GM12878 (cell line): ENCODE results near the gene CSH2. TPM values are rescaled to one million over a fixed set of nuclear protein-coding genes. Genes with fewer than 3 reads are reported as not detected.

Experiments
- ATAC-seq: fragments of 200-7000 bp; cut with Tn5 transposase; 3 replicates; pipeline ENCODE4 v1.9.1; 2020; ENCODE audit warnings: mild to moderate bottlenecking, moderate library complexity
- BruUV-seq: library from RNA; stranded (reverse); fragments of 400-500 nt; replicated peaks from 2 replicates; lab custom pipeline; 2021; lab: Mats Ljungman, UMichigan
- CTCF ChIA-PET: fragments of 300-600 bp; sonication (Branson Sonifier 250); formaldehyde crosslinking; extraction: SDS; loops from one replicate; lab custom pipeline; 2021; ENCODE audit warnings: inconsistent platforms; lab: Yijun Ruan, JAX
- POLR2A ChIA-PET: fragments of 350-600 bp; formaldehyde crosslinking; extraction: SDS; loops from one replicate; lab custom pipeline; 2021; ENCODE audit warnings: inconsistent platforms; lab: Charles Lee
- RAD21 ChIA-PET: fragments of 300-600 bp; sonication (Branson Sonifier 250); formaldehyde crosslinking; loops from one replicate; lab custom pipeline; 2023; ENCODE audit warnings: antibody characterized with exemption; ENCODE audit not compliant: unreplicated experiment; lab: Charles Lee
- SMC1A ChIA-PET: fragments of 300-600 bp; sonication (Branson Sonifier 250); formaldehyde crosslinking; loops from one replicate; lab custom pipeline; 2023; ENCODE audit not compliant: unreplicated experiment, uncharacterized antibody; lab: Charles Lee
- DNase-seq: peaks from one replicate; pipeline ENCODE4 v3.0.0-alpha.2; 2011; ENCODE audit warnings: low read depth, low spot score
- FAIRE-seq: peaks from 3 replicates; lab custom pipeline; 2011; peaks lifted over from hg19 to GRCh38; lab: Jason Lieb, UNC
- H2AFZ ChIP-seq: 2 replicates; pipeline ENCODE4 v1.6.0; 2011; ENCODE audit warnings: low read depth, low read length, control low read depth; ENCODE audit not compliant: control insufficient read depth
- H3K27ac ChIP-seq: 2 replicates; pipeline ENCODE4 v1.5.1; 2011; ENCODE audit warnings: control low read depth; ENCODE audit not compliant: control insufficient read depth, insufficient read depth
- H3K27me3 ChIP-seq, 2 experiments: replicated peaks in 1 of 2; 2 replicates each; pipeline versions ENCODE4 v1.6.0 to v1.6.1; 2011; ENCODE audit warnings: low read length in 1 of 2; ENCODE audit not compliant: control insufficient read depth in 2 of 2, insufficient read depth in 2 of 2
- H3K36me3 ChIP-seq, 2 experiments: 2 replicates each; pipeline ENCODE4 v1.5.1; 2011; ENCODE audit warnings: low read length in 1 of 2; ENCODE audit not compliant: control insufficient read depth in 2 of 2, insufficient read depth in 2 of 2
- H3K4me1 ChIP-seq: 2 replicates; pipeline ENCODE4 v1.6.1; 2011; ENCODE audit warnings: mild to moderate bottlenecking, low read length, moderate library complexity, mixed read lengths; ENCODE audit not compliant: control insufficient read depth, insufficient read depth
- H3K4me2 ChIP-seq: 2 replicates; pipeline ENCODE4 v1.6.0; 2011; ENCODE audit warnings: control low read depth; ENCODE audit not compliant: control insufficient read depth, insufficient read depth
- H3K4me3 ChIP-seq: fragments of 200-600 bp; sonication (generic); 2 replicates; pipeline ENCODE4 v1.5.1; 2016
- H3K79me2 ChIP-seq: 2 replicates; pipeline ENCODE4 v1.6.0; 2011; ENCODE audit warnings: low read length; ENCODE audit not compliant: control insufficient read depth, insufficient read depth
- H3K9ac ChIP-seq: 2 replicates; pipeline ENCODE4 v1.8.0; 2011; ENCODE audit warnings: low read length, control low read depth, mixed read lengths; ENCODE audit not compliant: control insufficient read depth, insufficient read depth
- H3K9me3 ChIP-seq: replicated peaks from 3 replicates; pipeline ENCODE4 v1.5.1; 2011; ENCODE audit warnings: mild to moderate bottlenecking, low read length; ENCODE audit not compliant: control insufficient read depth, insufficient read depth
- H4K20me1 ChIP-seq: 2 replicates; pipeline ENCODE4 v1.6.0; 2011; ENCODE audit not compliant: control insufficient read depth, insufficient read depth
- BRCA1 ChIP-seq: IDR thresholded peaks from 2 replicates; pipeline ENCODE4 v1.6.1; 2011; ENCODE audit warnings: low read depth, low read length, improper control_type of control experiment
- CHD1 ChIP-seq: IDR thresholded peaks from 2 replicates; pipeline ENCODE4 v1.6.1; 2012; ENCODE audit warnings: low read depth, low read length, improper control_type of control experiment
- EP300 ChIP-seq, 2 experiments: fragments of 150-350 bp in 1 of 2; IDR thresholded peaks; 2 replicates each; pipeline ENCODE4 v1.6.1; 2011 to 2012; ENCODE audit warnings: low read depth in 2 of 2, low read length in 2 of 2, borderline replicate concordance in 1 of 2, improper control_type of control experiment in 1 of 2, inconsistent platforms in 1 of 2; ENCODE audit not compliant: control insufficient read depth in 1 of 2
- ETV6 ChIP-seq, 2 experiments: fragments of 450-650 bp in 1 of 2; IDR thresholded peaks in 1 of 2; conservative IDR thresholded peaks in 1 of 2; 2 replicates each; pipeline ENCODE4 v1.6.1; 2014; ENCODE audit warnings: antibody characterized with exemption in 1 of 2, borderline replicate concordance in 1 of 2, low read depth in 1 of 2, mild to moderate bottlenecking in 1 of 2, moderate library complexity in 1 of 2
- FOXM1 ChIP-seq: IDR thresholded peaks from 2 replicates; pipeline ENCODE4 v1.6.1; 2012; ENCODE audit warnings: low read depth, mild to moderate bottlenecking, inconsistent platforms, low read length, moderate library complexity
- GATAD2B ChIP-seq: fragments of 450-650 bp; conservative IDR thresholded peaks from 2 replicates; pipeline ENCODE4 v1.6.1; 2017; ENCODE audit warnings: low read depth, mild to moderate bottlenecking, moderate library complexity
- HDAC2 ChIP-seq: fragments of 200-600 bp; sonication (generic); IDR thresholded peaks from 2 replicates; pipeline ENCODE4 v1.6.1; 2017
- IRF4 ChIP-seq: IDR thresholded peaks from 2 replicates; pipeline ENCODE4 v1.6.1; 2011; ENCODE audit warnings: low read depth, low read length
- MEF2B ChIP-seq: fragments of 450-650 bp; IDR thresholded peaks from 2 replicates; pipeline ENCODE4 v1.6.1; 2018; ENCODE audit warnings: mild to moderate bottlenecking, moderate library complexity; ENCODE audit not compliant: partially characterized antibody, poor library complexity, severe bottlenecking
- MTA3 ChIP-seq: IDR thresholded peaks from 2 replicates; pipeline ENCODE4 v1.6.1; 2012; ENCODE audit warnings: low read length, inconsistent platforms, borderline replicate concordance
- NR2C1 ChIP-seq: fragments of 450-650 bp; IDR thresholded peaks from 2 replicates; pipeline ENCODE4 v1.6.1; 2017; ENCODE audit warnings: antibody characterized with exemption, mild to moderate bottlenecking, moderate library complexity
- POU2F2 ChIP-seq: IDR thresholded peaks from 3 replicates; pipeline ENCODE4 v1.6.1; 2011; ENCODE audit warnings: low read depth, mild to moderate bottlenecking, low read length, borderline replicate concordance
- RB1 ChIP-seq: fragments of 450-650 bp; formaldehyde crosslinking; IDR thresholded peaks from 2 replicates; pipeline ENCODE4 v1.6.1; 2017; ENCODE audit warnings: mild to moderate bottlenecking, borderline replicate concordance
- RBBP5 ChIP-seq: fragments of 200-600 bp; sonication (generic); conservative IDR thresholded peaks from 2 replicates; pipeline ENCODE4 v1.6.1; 2016
- SP1 ChIP-seq: IDR thresholded peaks from one replicate; pipeline ENCODE4 v1.6.1; 2011; ENCODE audit warnings: low read depth, low read length
- ZNF622 ChIP-seq: fragments of 450-650 bp; IDR thresholded peaks from 2 replicates; pipeline ENCODE4 v1.6.1; 2017; ENCODE audit warnings: mild to moderate bottlenecking, inconsistent platforms
- WGBS: methylation state at CpG from one replicate; pipeline ENCODE4 v1.1.6; 2016; ENCODE audit warnings: low lambda C conversion rate; ENCODE audit not compliant: insufficient replicate concordance, insufficient coverage; ENCODE audit errors: missing lambda C conversion rate; 5-methylcytosine and 5-hydroxymethylcytosine counted together
- in situ Hi-C: fragments of 300-500 bp; cut with MboI; formaldehyde crosslinking; loops from 9 replicates; pipeline ENCODE4 v1.14.3; 2018; ENCODE audit warnings: mixed read lengths
- intact Hi-C: fragments of 100-400 bp; cut with micrococcal nuclease; formaldehyde crosslinking; loops from one replicate; pipeline ENCODE4 v1.14.2; 2022; ENCODE audit not compliant: unreplicated experiment
- polyA plus RNA-seq, 11 experiments: library from polyadenylated mRNA; depleted of rRNA in 4 of 11; unstranded in 6 of 11; stranded (reverse) in 5 of 11; fragments of >200 nt; fragmentation: Nextera tagmentation in 4 of 11; fragmentation: Illumina TruSeq in 1 of 11; extraction: Ambion mirVana in 4 of 11; extraction: Trizol in 1 of 11; gene quantifications; 1 replicate in 1 of 11; 2 replicates in 10 of 11; pipeline versions ENCODE4 v1.2.1 to v1.2.3, GENCODE V29; 2011 to 2016; ENCODE audit warnings: inconsistent platforms in 2 of 11, missing spikeins in 2 of 11, low read depth in 1 of 11
- total RNA-seq, 4 experiments: library from RNA; depleted of rRNA in 3 of 4; stranded (reverse); fragments of >200 nt in 3 of 4; fragmentation: Illumina TruSeq in 1 of 4; extraction: Trizol in 1 of 4; gene quantifications; 2 replicates each; pipeline versions ENCODE4 v1.2.1 to v1.2.3, GENCODE V29; 2013 to 2021
- TF ChIP-seq, protein P1 (sequence below): IDR thresholded peaks from 2 replicates; pipeline ENCODE4 v1.6.1; 2011; ENCODE audit warnings: borderline replicate concordance, low read depth, mild to moderate bottlenecking, moderate library complexity, mixed read lengths, low read length; ENCODE audit not compliant: insufficient read depth; ENCODE audit errors: extremely low read length
- TF ChIP-seq, protein P2 (sequence below): fragments of 450-650 bp; conservative IDR thresholded peaks from 2 replicates; pipeline ENCODE4 v1.6.1; 2017; ENCODE audit warnings: mild to moderate bottlenecking, moderate library complexity
- TF ChIP-seq, protein P3 (sequence below), 3 experiments: IDR thresholded peaks in 2 of 3; conservative IDR thresholded peaks in 1 of 3; 2 replicates each; pipeline ENCODE4 v1.5.1; 2011; ENCODE audit warnings: low read depth in 3 of 3, low read length in 3 of 3, mild to moderate bottlenecking in 3 of 3, control low read depth in 2 of 3, moderate library complexity in 2 of 3, inconsistent platforms in 1 of 3, mixed read lengths in 1 of 3; ENCODE audit not compliant: control insufficient read depth in 2 of 3, insufficient read depth in 1 of 3; ENCODE audit errors: extremely low read depth in 1 of 3

The CSH2 gene
- total and polyA plus RNA-seq, 10 of the 15 experiments (the other 5 are each of a cell fraction or from before 2014, with no cell fraction given) = not detected

DNA sequence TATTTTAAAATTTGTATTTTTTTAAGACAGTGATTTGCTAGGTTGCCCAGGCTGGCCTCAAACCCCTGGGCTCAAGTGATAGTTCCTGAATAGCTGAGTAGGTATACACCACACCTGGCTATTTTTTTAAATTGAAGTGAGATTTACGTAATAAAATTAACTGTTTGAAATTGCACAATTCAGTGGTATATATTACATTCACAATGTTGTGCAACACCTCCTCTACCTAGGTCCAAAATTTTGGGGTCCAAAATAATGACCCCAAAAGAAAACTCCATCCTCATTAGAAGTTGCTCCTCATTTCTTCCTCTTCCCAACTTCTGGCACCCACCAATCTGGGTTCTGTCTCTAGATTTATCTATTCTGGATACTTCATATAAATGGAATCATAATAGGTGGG is 28.0 kb downstream of the CSH2 start:
- CTCF ChIA-PET = interaction anchor here (0.6 to 7.0 kb wide), 4 partner anchors 15 to 435 kb away, joined by 3 to 51 read pairs (median 4); no protein-coding TSS in a partner anchor
- BruUV-seq = no TSS peak

More for the DNA sequence above, 28.0 kb downstream of the CSH2 start:
- H3K4me2 ChIP-seq = no peak overlapping the region
- in situ Hi-C loops = loop anchor here (10.0 to 25.0 kb wide), 2 partner anchors 408 to 659 kb away; partner anchors contain the start of genes CEP95, CYB561 and DDX5
- no peak overlapping the region for H3K4me3 ChIP-seq
- intact Hi-C loops = no loop called here
- H3K27me3 ChIP-seq = no peaks in the 10 kb centered on the region
- ChIA-PET RAD21 (no interaction called here), SMC1A (no interaction called here), POLR2A (no interaction called here)
- WGBS = 56% methylated on average over 1 of the region's 1 CpG
- no peak overlapping the region for H3K27ac ChIP-seq
- H3K4me1 ChIP-seq = peaks cover 20% of the 10 kb centered on the region
- peaks cover 5% of the 10 kb centered on the region; the same call in 2 of the 3 replicates for H3K9me3 ChIP-seq
- TF ChIP-seq ZNF622 = no peak
- no peak for TF ChIP-seq MEF2B
- no peak for TF ChIP-seq BRCA1
- TF ChIP-seq, protein P1, sequence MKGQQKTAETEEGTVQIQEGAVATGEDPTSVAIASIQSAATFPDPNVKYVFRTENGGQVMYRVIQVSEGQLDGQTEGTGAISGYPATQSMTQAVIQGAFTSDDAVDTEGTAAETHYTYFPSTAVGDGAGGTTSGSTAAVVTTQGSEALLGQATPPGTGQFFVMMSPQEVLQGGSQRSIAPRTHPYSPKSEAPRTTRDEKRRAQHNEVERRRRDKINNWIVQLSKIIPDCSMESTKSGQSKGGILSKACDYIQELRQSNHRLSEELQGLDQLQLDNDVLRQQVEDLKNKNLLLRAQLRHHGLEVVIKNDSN = no peak
- TF ChIP-seq EP300 (IDR thresholded peaks at IDR 0.05; ENCODE audit: borderline replicate concordance in 1 of 2, control insufficient read depth in 1 of 2, low read depth in 2 of 2, low read length in 2 of 2) = no peak
- no peak for TF ChIP-seq IRF4
- TF ChIP-seq MTA3 = no peak
- no peak for TF ChIP-seq SP1
- TF ChIP-seq ETV6 (conservative IDR thresholded peaks at IDR 0.05 in 1 of 2, IDR thresholded peaks at IDR 0.05 in 1 of 2; ENCODE audit: borderline replicate concordance in 1 of 2, low read depth in 1 of 2) = no peak
- no peak for TF ChIP-seq GATAD2B
- TF ChIP-seq, protein P2, sequence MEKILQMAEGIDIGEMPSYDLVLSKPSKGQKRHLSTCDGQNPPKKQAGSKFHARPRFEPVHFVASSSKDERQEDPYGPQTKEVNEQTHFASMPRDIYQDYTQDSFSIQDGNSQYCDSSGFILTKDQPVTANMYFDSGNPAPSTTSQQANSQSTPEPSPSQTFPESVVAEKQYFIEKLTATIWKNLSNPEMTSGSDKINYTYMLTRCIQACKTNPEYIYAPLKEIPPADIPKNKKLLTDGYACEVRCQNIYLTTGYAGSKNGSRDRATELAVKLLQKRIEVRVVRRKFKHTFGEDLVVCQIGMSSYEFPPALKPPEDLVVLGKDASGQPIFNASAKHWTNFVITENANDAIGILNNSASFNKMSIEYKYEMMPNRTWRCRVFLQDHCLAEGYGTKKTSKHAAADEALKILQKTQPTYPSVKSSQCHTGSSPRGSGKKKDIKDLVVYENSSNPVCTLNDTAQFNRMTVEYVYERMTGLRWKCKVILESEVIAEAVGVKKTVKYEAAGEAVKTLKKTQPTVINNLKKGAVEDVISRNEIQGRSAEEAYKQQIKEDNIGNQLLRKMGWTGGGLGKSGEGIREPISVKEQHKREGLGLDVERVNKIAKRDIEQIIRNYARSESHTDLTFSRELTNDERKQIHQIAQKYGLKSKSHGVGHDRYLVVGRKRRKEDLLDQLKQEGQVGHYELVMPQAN = no peak
- TF ChIP-seq FOXM1 = no peak
- TF ChIP-seq, protein P3, sequence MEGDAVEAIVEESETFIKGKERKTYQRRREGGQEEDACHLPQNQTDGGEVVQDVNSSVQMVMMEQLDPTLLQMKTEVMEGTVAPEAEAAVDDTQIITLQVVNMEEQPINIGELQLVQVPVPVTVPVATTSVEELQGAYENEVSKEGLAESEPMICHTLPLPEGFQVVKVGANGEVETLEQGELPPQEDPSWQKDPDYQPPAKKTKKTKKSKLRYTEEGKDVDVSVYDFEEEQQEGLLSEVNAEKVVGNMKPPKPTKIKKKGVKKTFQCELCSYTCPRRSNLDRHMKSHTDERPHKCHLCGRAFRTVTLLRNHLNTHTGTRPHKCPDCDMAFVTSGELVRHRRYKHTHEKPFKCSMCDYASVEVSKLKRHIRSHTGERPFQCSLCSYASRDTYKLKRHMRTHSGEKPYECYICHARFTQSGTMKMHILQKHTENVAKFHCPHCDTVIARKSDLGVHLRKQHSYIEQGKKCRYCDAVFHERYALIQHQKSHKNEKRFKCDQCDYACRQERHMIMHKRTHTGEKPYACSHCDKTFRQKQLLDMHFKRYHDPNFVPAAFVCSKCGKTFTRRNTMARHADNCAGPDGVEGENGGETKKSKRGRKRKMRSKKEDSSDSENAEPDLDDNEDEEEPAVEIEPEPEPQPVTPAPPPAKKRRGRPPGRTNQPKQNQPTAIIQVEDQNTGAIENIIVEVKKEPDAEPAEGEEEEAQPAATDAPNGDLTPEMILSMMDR (IDR thresholded peaks at IDR 0.05 in 2 of 3, conservative IDR thresholded peaks at IDR 0.05 in 1 of 3; ENCODE audit: control insufficient read depth in 2 of 3, extremely low read depth in 1 of 3, insufficient read depth in 1 of 3, low read depth in 3 of 3, low read length in 3 of 3) = no peak
- TF ChIP-seq RBBP5 = no peak
- no peak for TF ChIP-seq NR2C1
- no peak for TF ChIP-seq HDAC2
- no peak for TF ChIP-seq RB1
- TF ChIP-seq CHD1 = no peak
- TF ChIP-seq POU2F2 = no peak
- no peaks in the 10 kb centered on the region for H3K36me3 ChIP-seq
- FAIRE-seq = no peak
- no peak overlapping the region for H3K9ac ChIP-seq
- no peak for DNase-seq
- H2AFZ ChIP-seq = no peak overlapping the region
- no peak for ATAC-seq
- H3K79me2 ChIP-seq = peaks cover 23% of the 10 kb centered on the region
- H4K20me1 ChIP-seq = no peaks in the 10 kb centered on the region
